Caco-2 (cell line): ENCODE measurements around the gene PDLIM1. TPM values are rescaled to one million over a fixed set of nuclear protein-coding genes. Genes with fewer than 3 reads are reported as not detected.

Source experiments
- BruUV-seq: library from RNA; stranded (reverse); fragments of 400-500 nt; replicated peaks from 2 replicates; lab custom pipeline; 2021; lab: Mats Ljungman, UMichigan
- CTCF ChIA-PET: fragments of 300-600 bp; sonication (Branson Sonifier 250); formaldehyde crosslinking; loops from one replicate; lab custom pipeline; 2022; ENCODE audit warnings: antibody characterized with exemption; lab: Charles Lee
- POLR2A ChIA-PET: fragments of 300-600 bp; sonication (Branson Sonifier 250); formaldehyde crosslinking; loops from one replicate; lab custom pipeline; 2022; ENCODE audit warnings: antibody characterized with exemption; lab: Charles Lee
- DNase-seq, 2 experiments: peaks; one replicate each; pipeline versions ENCODE4 v3.0.0 to v3.0.0-alpha.2; 2020 to 2022
- H3K27me3 ChIP-seq: replicated peaks from 2 replicates; pipeline ENCODE4 v1.6.0; 2011; ENCODE audit warnings: low read length; ENCODE audit not compliant: control insufficient read depth, insufficient read depth
- H3K36me3 ChIP-seq: 2 replicates; pipeline ENCODE4 v1.5.1; 2011; ENCODE audit warnings: low read length; ENCODE audit not compliant: control insufficient read depth, insufficient read depth
- H3K4me1 ChIP-seq: fragments of 250-450 bp; sonication (Bioruptor Pico); 2 replicates; pipeline ENCODE4 v1.5.1; 2020; ENCODE audit warnings: mild to moderate bottlenecking
- H3K4me3 ChIP-seq: 2 replicates; pipeline ENCODE4 v1.5.1; 2011; ENCODE audit warnings: low read depth, mild to moderate bottlenecking, control low read depth, low read length
- H3K9me3 ChIP-seq: fragments of 250-450 bp; sonication (Bioruptor Pico); 2 replicates; pipeline ENCODE4 v1.5.1; 2020; ENCODE audit warnings: mild to moderate bottlenecking, moderate library complexity
- H3K27ac Mint-ChIP-seq: one replicate; pipeline ENCODE4 v1.8.0; 2022; ENCODE audit warnings: mixed read lengths; ENCODE audit not compliant: unreplicated experiment
- H3K27me3 Mint-ChIP-seq: one replicate; pipeline ENCODE4 v1.8.0; 2022; ENCODE audit warnings: mixed read lengths; ENCODE audit not compliant: insufficient read depth, unreplicated experiment
- H3K36me3 Mint-ChIP-seq: one replicate; pipeline ENCODE4 v1.8.0; 2022; ENCODE audit warnings: mild to moderate bottlenecking, mixed read lengths; ENCODE audit not compliant: insufficient read depth, unreplicated experiment
- H3K4me1 Mint-ChIP-seq: one replicate; pipeline ENCODE4 v1.8.0; 2022; ENCODE audit warnings: low read depth, mixed read lengths; ENCODE audit not compliant: unreplicated experiment
- H3K4me3 Mint-ChIP-seq: one replicate; pipeline ENCODE4 v1.8.0; 2022; ENCODE audit warnings: mild to moderate bottlenecking, moderate library complexity, mixed read lengths; ENCODE audit not compliant: unreplicated experiment
- H3K9me3 Mint-ChIP-seq: one replicate; pipeline ENCODE4 v1.8.0; 2022; ENCODE audit warnings: mixed read lengths; ENCODE audit not compliant: unreplicated experiment
- CTCF ChIP-seq, 2 experiments: fragments of 200-600 bp in 1 of 2; IDR thresholded peaks; 1 replicate in 1 of 2; 2 replicates in 1 of 2; pipeline versions ENCODE4 v1.5.1 to v1.8.0; 2011 to 2022; ENCODE audit warnings: antibody characterized with exemption in 1 of 2, control low read depth in 1 of 2, inconsistent platforms in 1 of 2, low read depth in 1 of 2, low read length in 1 of 2, mild to moderate bottlenecking in 1 of 2, moderate library complexity in 1 of 2; ENCODE audit not compliant: insufficient read depth in 1 of 2, severe bottlenecking in 1 of 2, unreplicated experiment in 1 of 2
- intact Hi-C: fragments of 100-400 bp; cut with micrococcal nuclease; formaldehyde crosslinking; loops from one replicate; pipeline ENCODE4 v1.10.0; 2022; ENCODE audit not compliant: unreplicated experiment
- total RNA-seq: library from RNA; stranded (reverse); gene quantifications from 2 replicates; pipeline ENCODE4 v1.2.3, GENCODE V29; 2022

PDLIM1 gene
- total RNA-seq, 1 experiment from 2014 or later: 506 TPM

DNA sequence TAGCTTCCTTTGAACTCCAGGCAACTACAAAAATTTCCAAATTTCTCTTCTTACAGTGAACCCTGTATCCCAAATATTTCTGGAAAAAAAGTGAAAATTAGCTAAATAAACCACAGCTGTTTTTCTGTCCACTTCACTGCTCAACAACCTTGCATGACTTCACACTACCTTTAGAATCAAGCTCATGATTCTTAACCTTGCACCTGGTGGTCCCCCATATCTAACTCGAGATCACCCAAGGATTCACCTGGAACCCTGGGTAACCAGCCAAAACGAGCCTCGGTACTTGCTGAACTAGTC lies 47.5 kb downstream of the PDLIM1 start:
- Histone ChIP-seq H3K36me3 (peaks cover 14% of the 10 kb centered on the region), H3K4me1 (peaks cover 17% of the 10 kb centered on the region), H3K4me3 (no peak overlapping the region), H3K27me3 (no peaks in the 10 kb centered on the region), H3K9me3 (no peaks in the 10 kb centered on the region)
- ChIA-PET CTCF (interaction anchor here (0.9 to 2.5 kb wide), 9 partner anchors 11 to 279 kb away, joined by 3 to 21 read pairs (median 4); no protein-coding TSS in a partner anchor), POLR2A (interaction anchor here (0.6 kb wide), 1 partner anchor 28 kb away, joined by 3 read pairs; no protein-coding TSS in a partner anchor)
- Mint-ChIP-seq H3K27me3 (no peaks in the 10 kb centered on the region), H3K4me3 (no peak overlapping the region), H3K9me3 (no peaks in the 10 kb centered on the region), H3K36me3 (peaks cover 98% of the 10 kb centered on the region), H3K27ac (peak overlapping the region; percentile 50), H3K4me1 (peaks cover 14% of the 10 kb centered on the region)
- no peak for DNase-seq
- BruUV-seq: no TSS peak
- TF ChIP-seq CTCF (IDR thresholded peaks at IDR 0.05; ENCODE audit: insufficient read depth in 1 of 2, low read depth in 1 of 2, low read length in 1 of 2, severe bottlenecking in 1 of 2, unreplicated experiment in 1 of 2): no peak
- intact Hi-C loops: loop anchor here (1.0 to 5.0 kb wide), 4 partner anchors 60 to 613 kb away; no protein-coding TSS in a partner anchor

- DNase-seq: peak; percentile 55 to 66
- CTCF ChIA-PET: interaction anchor here (0.9 to 2.5 kb wide), 9 partner anchors 12 to 279 kb away, joined by 3 to 21 read pairs (median 4); no protein-coding TSS in a partner anchor
Measured at GRCh38 chr10:95242581-95243317, 48.1 kb downstream of the PDLIM1 start.

More at GRCh38 chr10:95242581-95243317, 48.1 kb downstream of the PDLIM1 start:
- H3K4me1 ChIP-seq: peaks cover 12% of the 10 kb centered on the region
- H3K4me3 Mint-ChIP-seq: no peak overlapping the region
- intact Hi-C loops: loop anchor here (1.0 to 5.0 kb wide), 4 partner anchors 59 to 612 kb away; no protein-coding TSS in a partner anchor
- no peaks in the 10 kb centered on the region for H3K9me3 ChIP-seq
- H3K36me3 Mint-ChIP-seq: peaks cover 98% of the 10 kb centered on the region
- H3K4me3 ChIP-seq: no peak overlapping the region
- H3K27me3 Mint-ChIP-seq: no peaks in the 10 kb centered on the region
- no peaks in the 10 kb centered on the region for H3K9me3 Mint-ChIP-seq
- POLR2A ChIA-PET: interaction anchor here (0.6 kb wide), 1 partner anchor 28 kb away, joined by 3 read pairs; no protein-coding TSS in a partner anchor
- peaks cover 14% of the 10 kb centered on the region for H3K36me3 ChIP-seq
- H3K27ac Mint-ChIP-seq: peak overlapping the region; percentile 50
- peak; percentile 70 to 82 for TF ChIP-seq CTCF (IDR thresholded peaks at IDR 0.05; ENCODE audit: insufficient read depth in 1 of 2, low read depth in 1 of 2, low read length in 1 of 2, severe bottlenecking in 1 of 2, unreplicated experiment in 1 of 2)
- no TSS peak for BruUV-seq
- peaks cover 9% of the 10 kb centered on the region for H3K4me1 Mint-ChIP-seq
- H3K27me3 ChIP-seq: no peaks in the 10 kb centered on the region
